Chondrocyte (in vitro differentiated cells): Measurements from ENCODE around the gene DISP2. TPM values are rescaled to one million over a fixed set of nuclear protein-coding genes. Genes with fewer than 3 reads are reported as not detected.

ENCODE experiments used
- DNase-seq: peaks from one replicate; pipeline ENCODE4 v3.0.0; 2021; ENCODE audit warnings: mixed read lengths, low spot score
- H3K27ac Mint-ChIP-seq: one replicate; pipeline ENCODE4 v1.8.0; 2021; ENCODE audit warnings: mild to moderate bottlenecking, moderate library complexity, mixed read lengths; ENCODE audit not compliant: unreplicated experiment
- H3K27me3 Mint-ChIP-seq: 2 replicates; pipeline ENCODE4 v1.8.0; 2021; ENCODE audit warnings: low read depth, mixed read lengths
- H3K36me3 Mint-ChIP-seq: 2 replicates; pipeline ENCODE4 v1.8.0; 2021; ENCODE audit warnings: low read depth, mixed read lengths
- H3K4me1 Mint-ChIP-seq: 2 replicates; pipeline ENCODE4 v1.8.0; 2021; ENCODE audit warnings: low read depth, mild to moderate bottlenecking, mixed read lengths
- H3K4me3 Mint-ChIP-seq: one replicate; pipeline ENCODE4 v1.8.0; 2021; ENCODE audit warnings: mild to moderate bottlenecking, moderate library complexity, mixed read lengths; ENCODE audit not compliant: unreplicated experiment
- H3K9me3 Mint-ChIP-seq: 2 replicates; pipeline ENCODE4 v1.8.0; 2021; ENCODE audit warnings: low read depth, mixed read lengths
- total RNA-seq: library from RNA; stranded (reverse); gene quantifications from 3 replicates; pipeline ENCODE4 v1.2.1, GENCODE V29; 2021
- TF ChIP-seq, protein P1 (sequence below): fragments of 200-600 bp; sonication (generic); IDR thresholded peaks from 2 replicates; pipeline ENCODE4 v1.5.0; 2021; ENCODE audit warnings: antibody characterized with exemption, mild to moderate bottlenecking, moderate library complexity

Gene DISP2
- total RNA-seq, 1 donor from 2014 or later, result 1.4 TPM

DNA sequence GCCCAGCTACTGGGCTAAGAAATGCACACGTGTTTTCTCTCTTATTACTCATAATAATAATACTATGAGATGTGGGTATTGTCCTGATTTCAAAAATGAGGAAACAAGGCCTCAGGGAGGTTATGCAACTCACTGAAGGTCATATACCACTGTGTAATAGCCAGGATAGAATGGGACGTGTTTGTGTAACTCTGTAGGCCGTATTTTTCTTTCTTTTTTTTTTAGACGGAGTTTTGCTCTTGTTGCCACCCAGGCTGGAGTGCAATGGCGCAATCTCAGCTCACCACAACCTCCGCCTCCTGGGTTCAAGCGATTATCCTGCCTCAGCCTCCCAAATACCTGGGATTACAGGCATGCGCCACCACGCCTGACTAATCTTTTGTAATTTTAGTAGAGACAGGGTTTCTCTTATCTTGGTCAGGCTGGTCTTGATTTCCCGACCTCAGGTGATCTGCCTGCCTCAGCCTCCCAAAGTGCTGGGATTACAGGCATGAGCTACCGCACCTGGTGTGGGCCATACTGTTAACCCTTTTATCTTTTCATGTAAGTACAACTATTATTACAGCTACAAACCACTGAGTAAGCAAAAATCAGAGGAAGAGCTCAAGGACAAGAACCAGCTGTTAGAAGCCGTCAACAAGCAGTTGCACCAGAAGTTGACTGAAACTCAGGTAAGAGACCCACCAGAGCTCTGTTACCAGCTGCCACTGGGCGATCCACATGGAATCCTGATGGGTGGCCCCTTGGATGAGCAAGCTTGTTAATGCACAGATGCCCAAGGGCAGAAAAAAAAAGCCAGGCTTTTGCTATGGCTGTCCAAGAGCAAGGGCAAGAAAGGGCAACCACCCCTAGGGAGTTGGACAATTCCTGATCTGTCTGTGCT is 31.2 kb downstream of the DISP2 start:
- Mint-ChIP-seq H3K4me3 (no peak overlapping the region), H3K9me3 (no peaks in the 10 kb centered on the region), H3K27me3 (no peaks in the 10 kb centered on the region), H3K4me1 (peaks cover 18% of the 10 kb centered on the region), H3K36me3 (peaks cover 23% of the 10 kb centered on the region), H3K27ac (peak overlapping the region; percentile 42)
- TF ChIP-seq, protein P1, sequence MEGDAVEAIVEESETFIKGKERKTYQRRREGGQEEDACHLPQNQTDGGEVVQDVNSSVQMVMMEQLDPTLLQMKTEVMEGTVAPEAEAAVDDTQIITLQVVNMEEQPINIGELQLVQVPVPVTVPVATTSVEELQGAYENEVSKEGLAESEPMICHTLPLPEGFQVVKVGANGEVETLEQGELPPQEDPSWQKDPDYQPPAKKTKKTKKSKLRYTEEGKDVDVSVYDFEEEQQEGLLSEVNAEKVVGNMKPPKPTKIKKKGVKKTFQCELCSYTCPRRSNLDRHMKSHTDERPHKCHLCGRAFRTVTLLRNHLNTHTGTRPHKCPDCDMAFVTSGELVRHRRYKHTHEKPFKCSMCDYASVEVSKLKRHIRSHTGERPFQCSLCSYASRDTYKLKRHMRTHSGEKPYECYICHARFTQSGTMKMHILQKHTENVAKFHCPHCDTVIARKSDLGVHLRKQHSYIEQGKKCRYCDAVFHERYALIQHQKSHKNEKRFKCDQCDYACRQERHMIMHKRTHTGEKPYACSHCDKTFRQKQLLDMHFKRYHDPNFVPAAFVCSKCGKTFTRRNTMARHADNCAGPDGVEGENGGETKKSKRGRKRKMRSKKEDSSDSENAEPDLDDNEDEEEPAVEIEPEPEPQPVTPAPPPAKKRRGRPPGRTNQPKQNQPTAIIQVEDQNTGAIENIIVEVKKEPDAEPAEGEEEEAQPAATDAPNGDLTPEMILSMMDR, result no peak
- DNase-seq, result no peak

DNA sequence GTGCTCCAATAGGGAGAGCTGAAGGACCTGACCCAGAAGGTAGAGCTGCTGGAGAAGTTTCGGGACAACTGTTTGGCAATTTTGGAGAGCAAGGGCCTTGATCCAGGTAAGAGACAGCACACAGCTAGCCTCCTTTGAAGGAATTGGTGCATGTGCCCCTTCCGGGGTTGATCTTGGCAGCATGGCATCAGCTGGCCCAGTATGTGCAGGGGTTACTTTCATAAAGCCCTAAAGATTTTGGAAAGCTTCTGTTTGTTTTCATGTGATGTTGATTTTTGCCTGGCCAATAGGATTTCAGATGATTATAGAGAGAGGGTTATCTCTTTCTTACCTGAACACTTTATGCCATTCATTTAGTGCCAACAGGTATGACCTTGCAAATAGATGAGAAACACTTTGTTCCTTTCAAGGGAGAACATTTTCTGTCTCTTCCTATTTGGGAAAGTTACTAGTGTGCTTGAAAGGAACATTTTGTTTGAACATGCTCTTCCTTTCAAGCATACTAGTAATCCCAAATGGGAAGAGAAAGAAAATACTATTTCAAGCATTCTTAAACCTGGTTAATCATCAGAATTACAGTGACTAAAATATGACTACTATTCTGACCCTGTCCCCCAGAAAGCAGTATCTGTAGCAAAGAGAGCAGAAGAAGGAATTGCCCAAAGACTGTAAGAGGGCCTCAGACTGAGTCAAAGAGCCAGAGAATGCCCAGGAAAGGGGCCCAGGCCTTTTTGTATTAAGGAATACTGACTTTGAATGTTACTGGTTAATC is 32.0 kb downstream of the DISP2 start:
- TF ChIP-seq, protein P1, result no peak
- Mint-ChIP-seq H3K4me1 (peaks cover 11% of the 10 kb centered on the region), H3K4me3 (no peak overlapping the region), H3K27ac (no peak overlapping the region), H3K36me3 (peaks cover 23% of the 10 kb centered on the region), H3K27me3 (no peaks in the 10 kb centered on the region), H3K9me3 (no peaks in the 10 kb centered on the region)
- DNase-seq, result no peak

DNA sequence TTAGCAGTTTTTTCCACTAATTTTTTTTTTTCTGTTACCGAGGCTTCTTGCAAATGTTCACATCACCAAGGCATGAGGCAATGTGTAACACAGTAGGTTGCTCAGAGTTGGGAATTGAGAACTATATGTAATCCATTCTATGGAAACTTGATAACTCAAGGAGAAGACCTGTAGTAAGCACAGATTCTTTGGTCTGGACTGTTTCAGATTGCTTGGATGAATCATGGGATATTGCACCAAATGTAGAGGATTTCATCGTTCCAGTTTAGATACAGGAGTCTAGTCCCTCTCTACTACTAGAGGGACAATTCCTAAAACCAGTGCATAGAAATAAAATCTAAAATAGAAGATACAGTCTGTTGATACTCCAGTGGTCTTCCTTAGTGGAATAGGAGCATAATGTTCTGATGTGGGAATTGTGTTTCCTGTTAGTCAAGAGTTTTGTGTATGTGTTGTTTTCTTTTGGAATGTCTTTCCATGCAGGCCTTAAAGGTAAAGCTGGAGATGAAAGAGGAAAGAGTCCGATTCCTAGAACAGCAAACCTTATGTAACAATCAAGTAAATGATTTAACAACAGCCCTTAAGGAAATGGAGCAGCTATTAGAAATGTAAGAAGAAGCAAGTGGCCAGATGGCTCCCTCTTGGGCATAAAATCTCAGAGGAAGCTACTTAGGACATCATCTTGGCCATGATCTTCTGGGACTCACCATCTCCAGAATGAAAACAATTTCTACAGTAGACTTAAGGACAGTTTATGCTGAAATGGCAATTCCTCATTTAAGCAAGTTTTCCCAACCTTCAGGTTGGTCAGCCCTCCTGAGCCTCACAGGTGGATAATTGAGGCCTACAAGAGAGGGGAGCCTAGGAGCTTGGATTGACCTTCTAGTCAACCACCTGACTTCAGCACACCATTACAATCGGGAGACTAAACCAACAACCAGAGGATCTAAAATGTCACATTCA is 35.2 kb downstream of the DISP2 start:
- H3K4me3 Mint-ChIP-seq, result no peak overlapping the region
- H3K36me3 Mint-ChIP-seq, result peaks cover 21% of the 10 kb centered on the region
- DNase-seq, result no peak

DNA sequence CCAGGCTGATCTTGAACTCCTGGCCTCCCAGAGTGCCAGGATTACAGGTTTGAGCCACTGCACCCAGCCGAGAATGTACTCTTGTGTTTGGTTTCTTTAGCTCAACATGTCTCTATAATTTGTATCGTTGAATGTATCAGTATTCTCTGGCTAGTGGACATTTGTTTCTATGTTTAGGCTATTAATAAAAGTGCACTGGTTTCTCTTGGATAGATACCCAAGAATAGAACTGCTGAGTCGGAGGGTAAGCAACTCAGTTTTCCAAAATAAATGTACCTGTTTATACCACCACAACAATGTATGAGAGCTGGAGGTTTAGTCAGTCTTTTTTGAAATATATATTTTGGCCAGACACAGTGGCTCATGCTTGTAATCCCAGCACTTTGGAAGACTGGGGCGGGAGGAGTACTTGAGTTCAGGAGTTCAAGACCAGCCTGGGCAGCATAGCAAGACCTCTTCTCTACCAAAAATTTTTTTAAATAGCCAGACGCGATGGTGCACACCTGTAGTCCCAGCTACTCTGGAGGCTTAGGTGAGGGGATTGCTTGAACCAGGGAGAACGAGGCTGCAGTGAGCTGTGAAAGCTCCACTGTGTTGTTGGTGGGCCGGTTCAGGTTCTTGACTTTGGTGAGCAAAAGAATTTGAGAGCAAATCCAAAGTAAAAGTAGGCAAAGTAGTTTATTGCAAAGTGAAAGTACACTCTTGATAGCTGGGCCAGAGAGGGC is 39.8 kb downstream of the DISP2 start:
- H3K27me3 Mint-ChIP-seq, result no peaks in the 10 kb centered on the region
- no peak overlapping the region for H3K4me3 Mint-ChIP-seq
- TF ChIP-seq, protein P1, result no peak
- H3K36me3 Mint-ChIP-seq, result peaks cover 7% of the 10 kb centered on the region
- H3K9me3 Mint-ChIP-seq, result no peaks in the 10 kb centered on the region
- no peak for DNase-seq
- no peak overlapping the region for H3K27ac Mint-ChIP-seq
- H3K4me1 Mint-ChIP-seq, result no peaks in the 10 kb centered on the region

More for the DNA sequence above, 35.2 kb downstream of the DISP2 start:
- H3K27me3 Mint-ChIP-seq, result no peaks in the 10 kb centered on the region
- peak overlapping the region; percentile 27 for H3K27ac Mint-ChIP-seq
- TF ChIP-seq, protein P1, result no peak
- peaks cover 8% of the 10 kb centered on the region for H3K4me1 Mint-ChIP-seq
- H3K9me3 Mint-ChIP-seq, result no peaks in the 10 kb centered on the region
